GM12891 (cell line): ENCODE results near the gene FAM222A.

Experiments
- POLR2A ChIP-seq: IDR thresholded peaks from 2 replicates; pipeline ENCODE4 v1.6.1; 2011; ENCODE audit warnings: low read depth, low read length, control low read depth
- POLR2AphosphoS5 ChIP-seq: IDR thresholded peaks from 2 replicates; pipeline ENCODE4 v1.6.1; 2011; ENCODE audit warnings: low read depth, low read length, control low read depth
- SPI1 ChIP-seq: IDR thresholded peaks from 2 replicates; pipeline ENCODE4 v1.6.1; 2011; ENCODE audit warnings: low read depth, low read length, control low read depth
- TAF1 ChIP-seq: IDR thresholded peaks from 2 replicates; pipeline ENCODE4 v1.6.1; 2011; ENCODE audit warnings: low read depth, low read length, control low read depth

GRCh38 chr12:109735051-109735521 is 21.5 kb downstream of the FAM222A start:
- TF ChIP-seq POLR2A (no peak), POLR2AphosphoS5 (no peak), TAF1 (no peak), SPI1 (no peak)
